ENCODE results near the gene CERK. TPM values are rescaled to one million over a fixed set of nuclear protein-coding genes. Genes with fewer than 3 reads are reported as not detected.

Gene CERK
- total RNA-seq, 4 donors from 2014 or later: 14.6 to 34.0 (median 26.6) TPM

DNA sequence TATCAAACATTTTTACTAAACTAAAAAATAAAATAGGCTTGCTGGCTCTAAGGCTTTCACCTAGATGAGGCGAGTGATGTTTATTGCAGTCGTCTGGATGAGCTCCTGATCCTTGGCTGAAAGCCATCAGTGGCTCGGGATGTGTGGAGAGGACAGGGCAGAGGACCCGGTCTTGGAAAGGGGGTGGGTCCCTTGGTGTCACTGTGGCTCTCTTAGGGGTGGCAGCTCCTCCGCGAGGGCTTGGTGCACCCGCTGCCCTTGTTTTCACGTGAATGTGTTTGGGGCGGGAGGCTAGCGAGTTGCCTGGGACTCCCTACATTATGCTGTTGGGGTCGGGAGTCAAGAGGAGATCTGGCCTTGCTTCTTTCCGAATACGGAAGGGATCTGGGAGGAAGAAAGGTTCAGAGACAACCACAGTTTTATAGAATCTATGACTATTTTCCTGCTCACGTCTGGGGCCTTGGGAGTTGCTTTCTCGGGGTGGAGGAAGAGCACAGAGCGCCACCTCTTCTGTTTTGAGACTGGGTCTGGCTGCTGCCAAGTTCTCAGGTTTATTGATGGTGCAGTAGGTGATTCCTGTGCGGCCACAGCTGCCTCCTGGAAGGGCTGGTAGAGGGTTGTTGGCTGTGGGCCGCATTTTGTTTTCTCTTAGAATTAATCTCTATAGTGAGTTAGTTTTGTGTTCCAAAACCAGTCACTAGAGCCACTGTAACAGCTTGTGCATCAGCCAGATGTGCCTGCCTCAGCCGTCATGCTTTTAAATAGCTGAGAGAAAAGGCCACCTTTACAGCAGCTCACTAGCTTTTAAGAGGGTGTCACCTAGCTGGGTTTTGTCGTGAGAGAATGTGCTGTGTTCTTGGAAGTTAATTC is 37.2 kb upstream of the CERK start:
- intact Hi-C loops (cut with DNase I): no loop called here
- 58 to 63% methylated on average over 3 to 16 of the region's 20 CpGs for WGBS, 2 donors
- no peak for DNase-seq
- Histone ChIP-seq H3K27me3 (no peaks in the 10 kb centered on the region), H3K4me3 (peak overlapping the region in 3 of 4 donors; percentile 1 to 41 (median 15)), H3K9me3 (no peaks in the 10 kb centered on the region), H3K27ac (peak overlapping the region; percentile 43 to 83 (median 71)), H3K36me3 (peaks cover 0 to 1% (median 0%) of the 10 kb centered on the region in 3 donors), H3K4me1 (peaks cover 38 to 64% (median 49%) of the 10 kb centered on the region in 3 donors)
- TF ChIP-seq, protein P1, sequence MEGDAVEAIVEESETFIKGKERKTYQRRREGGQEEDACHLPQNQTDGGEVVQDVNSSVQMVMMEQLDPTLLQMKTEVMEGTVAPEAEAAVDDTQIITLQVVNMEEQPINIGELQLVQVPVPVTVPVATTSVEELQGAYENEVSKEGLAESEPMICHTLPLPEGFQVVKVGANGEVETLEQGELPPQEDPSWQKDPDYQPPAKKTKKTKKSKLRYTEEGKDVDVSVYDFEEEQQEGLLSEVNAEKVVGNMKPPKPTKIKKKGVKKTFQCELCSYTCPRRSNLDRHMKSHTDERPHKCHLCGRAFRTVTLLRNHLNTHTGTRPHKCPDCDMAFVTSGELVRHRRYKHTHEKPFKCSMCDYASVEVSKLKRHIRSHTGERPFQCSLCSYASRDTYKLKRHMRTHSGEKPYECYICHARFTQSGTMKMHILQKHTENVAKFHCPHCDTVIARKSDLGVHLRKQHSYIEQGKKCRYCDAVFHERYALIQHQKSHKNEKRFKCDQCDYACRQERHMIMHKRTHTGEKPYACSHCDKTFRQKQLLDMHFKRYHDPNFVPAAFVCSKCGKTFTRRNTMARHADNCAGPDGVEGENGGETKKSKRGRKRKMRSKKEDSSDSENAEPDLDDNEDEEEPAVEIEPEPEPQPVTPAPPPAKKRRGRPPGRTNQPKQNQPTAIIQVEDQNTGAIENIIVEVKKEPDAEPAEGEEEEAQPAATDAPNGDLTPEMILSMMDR (IDR thresholded peaks at IDR 0.05): no peak
- no peak for TF ChIP-seq POLR2A (IDR thresholded peaks at IDR 0.05)

DNA sequence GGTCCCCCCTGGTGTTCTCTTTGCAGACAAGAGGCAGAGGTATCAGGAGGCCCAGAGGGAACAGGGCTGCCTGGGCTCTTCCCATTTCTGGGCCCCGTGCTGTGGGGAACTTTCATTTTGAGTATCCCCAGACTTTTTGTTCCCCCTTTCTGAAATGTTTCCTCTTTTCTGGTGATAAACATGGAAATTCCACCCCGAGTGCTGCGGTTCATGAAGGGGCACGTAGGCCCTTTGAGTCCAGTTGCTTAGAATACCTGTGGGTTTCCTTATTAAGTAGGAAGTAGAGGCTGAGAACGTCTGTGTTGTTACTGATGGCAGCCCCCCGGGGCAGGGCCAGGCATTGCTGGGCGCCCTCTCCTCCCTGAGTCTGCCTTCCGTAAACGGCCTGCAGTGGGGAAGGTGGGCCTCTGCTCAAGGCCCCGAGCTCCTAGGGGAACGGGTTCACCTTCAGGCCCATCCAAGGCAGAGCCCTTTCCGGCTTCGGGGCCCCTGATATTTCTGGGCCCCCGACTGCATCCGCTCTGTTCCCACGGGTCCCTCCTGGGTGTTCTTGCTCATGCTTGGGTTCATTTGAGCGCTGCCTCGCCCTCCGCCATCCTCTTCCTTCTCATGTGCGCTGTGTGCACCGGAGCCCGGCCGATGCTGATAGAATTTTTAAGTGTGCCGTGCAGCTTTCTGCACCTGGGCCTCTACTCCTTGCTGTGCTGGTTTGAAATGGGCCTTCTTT is 36.4 kb upstream of the CERK start:
- Histone ChIP-seq H3K27ac (peak overlapping the region; percentile 61 to 83 (median 81)), H3K4me3 (peak overlapping the region in 3 of 4 donors; percentile 1 to 41 (median 15)), H3K9me3 (no peaks in the 10 kb centered on the region), H3K4me1 (peaks cover 38 to 72% (median 54%) of the 10 kb centered on the region in 3 donors), H3K36me3 (peaks cover 0 to 4% (median 0%) of the 10 kb centered on the region in 3 donors), H3K27me3 (no peaks in the 10 kb centered on the region)
- WGBS, 2 donors: 41 to 47% methylated on average over 17 to 22 of the region's 24 CpGs
- TF ChIP-seq, protein P1 (IDR thresholded peaks at IDR 0.05): peak in 1 of 6 experiments; percentile 13
- no peak for TF ChIP-seq POLR2A (IDR thresholded peaks at IDR 0.05)
- no peak for DNase-seq
- intact Hi-C loops (cut with DNase I): no loop called here

DNA sequence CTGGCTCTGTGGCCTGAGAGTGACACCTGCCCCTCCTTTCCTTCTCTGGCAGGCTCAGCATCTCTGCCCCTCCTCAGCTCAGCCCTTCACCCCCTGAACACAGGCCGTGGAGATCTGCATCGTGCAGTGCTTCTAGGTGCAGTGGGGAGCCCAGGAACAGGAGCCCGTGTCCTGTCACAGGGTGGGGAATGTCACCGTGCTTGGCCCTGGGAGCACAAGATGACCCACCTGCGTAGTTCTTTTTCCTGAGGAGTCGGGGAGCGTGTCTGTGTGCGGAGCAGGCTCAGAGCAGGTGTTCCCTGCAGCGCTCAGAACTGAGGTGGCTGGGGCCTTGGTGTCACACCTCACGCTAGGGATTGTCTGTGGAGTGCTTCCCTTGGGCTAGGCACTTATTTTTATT is 35.0 kb upstream of the CERK start:
- Histone ChIP-seq H3K27ac (peak overlapping the region; percentile 61 to 83 (median 81)), H3K27me3 (no peaks in the 10 kb centered on the region), H3K4me3 (no peak overlapping the region), H3K4me1 (peaks cover 38 to 82% (median 54%) of the 10 kb centered on the region in 3 donors), H3K9me3 (no peaks in the 10 kb centered on the region), H3K36me3 (peaks cover 0 to 4% (median 0%) of the 10 kb centered on the region in 3 donors)
- DNase-seq: no peak
- TF ChIP-seq, protein P1 (IDR thresholded peaks at IDR 0.05): no peak
- TF ChIP-seq POLR2A (IDR thresholded peaks at IDR 0.05): no peak
- intact Hi-C loops (cut with DNase I): no loop called here
- 96 to 97% methylated on average over 5 to 8 of the region's 10 CpGs for WGBS, 2 donors

DNA sequence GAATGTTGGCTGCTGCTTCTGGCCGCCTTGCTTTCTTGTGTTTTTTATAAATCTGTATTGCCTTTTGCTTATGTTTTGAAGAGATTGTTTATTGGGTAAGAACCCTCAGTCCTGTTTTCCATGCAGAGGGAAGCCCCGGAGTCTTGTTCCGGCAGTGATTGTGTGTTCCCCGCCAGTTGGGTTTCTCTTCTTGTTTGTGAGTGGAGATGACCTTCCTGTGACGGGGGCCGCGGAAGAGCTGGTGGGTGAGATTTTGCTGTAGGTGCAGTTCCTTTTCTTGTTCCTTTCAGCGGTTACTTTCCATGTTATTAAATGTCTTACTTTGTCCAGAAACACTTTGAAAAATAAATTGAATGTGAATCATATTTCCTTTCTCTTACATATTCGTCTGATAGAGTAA is 32.7 kb upstream of the CERK start:
- Histone ChIP-seq H3K36me3 (peaks cover 0 to 9% (median 0%) of the 10 kb centered on the region in 3 donors), H3K4me3 (no peak overlapping the region), H3K27ac (peak overlapping the region; percentile 28 to 83 (median 58)), H3K9me3 (no peaks in the 10 kb centered on the region), H3K27me3 (no peaks in the 10 kb centered on the region), H3K4me1 (peaks cover 29 to 78% (median 40%) of the 10 kb centered on the region in 3 donors)
- TF ChIP-seq, protein P1 (IDR thresholded peaks at IDR 0.05): no peak
- no peak for TF ChIP-seq POLR2A (IDR thresholded peaks at IDR 0.05)
- WGBS, 2 donors: 44 to 60% methylated on average over 9 of the region's 9 CpGs
- DNase-seq: no peak
- intact Hi-C loops (cut with DNase I): no loop called here

Data from esophagus squamous epithelium (tissue), 5 donors.